ENCODE results near the gene ZNF792.
"Not testable (repeated sequence)": the region's sequence is repeated elsewhere in the genome, so short reads cannot be mapped to it uniquely, and the experiment has no call there.

Gene ZNF792

GRCh38 chr19:35004517-35005255 lies 40.7 kb upstream of the ZNF792 start:
- Mint-ChIP-seq H3K36me3 (ENCODE audit: low read depth) (peaks cover 87% of the 10 kb centered on the region), H3K4me3 (peak overlapping the region; percentile 97), H3K27me3 (no peaks in the 10 kb centered on the region), H3K27ac (peak overlapping the region; percentile 96), H3K4me1 (ENCODE audit: low read depth) (peaks cover 56% of the 10 kb centered on the region), H3K9me3 (no peaks in the 10 kb centered on the region)
- DNase-seq, result no peak

GRCh38 chr19:35002037-35002535 lies 38.1 kb upstream of the ZNF792 start:
- no peak for DNase-seq
- Mint-ChIP-seq H3K36me3 (ENCODE audit: low read depth) (peaks cover 62% of the 10 kb centered on the region), H3K4me3 (peak overlapping the region; percentile 97), H3K9me3 (no peaks in the 10 kb centered on the region), H3K27me3 (no peaks in the 10 kb centered on the region), H3K4me1 (ENCODE audit: low read depth) (peaks cover 68% of the 10 kb centered on the region), H3K27ac (peak overlapping the region; percentile 96)

- H3K27me3 Mint-ChIP-seq, result no peaks in the 10 kb centered on the region
- H3K9me3 Mint-ChIP-seq, result no peaks in the 10 kb centered on the region
- H3K36me3 Mint-ChIP-seq (ENCODE audit: low read depth), result peaks cover 49% of the 10 kb centered on the region
- peak; percentile 76 for DNase-seq
- peaks cover 71% of the 10 kb centered on the region for H3K4me1 Mint-ChIP-seq (ENCODE audit: low read depth)
- peak overlapping the region; percentile 96 for H3K27ac Mint-ChIP-seq
- peak overlapping the region; percentile 97 for H3K4me3 Mint-ChIP-seq
Measured at GRCh38 chr19:35000647-35001501, 36.8 kb upstream of the ZNF792 start.

- Mint-ChIP-seq H3K27me3 (no peaks in the 10 kb centered on the region), H3K27ac (no peak overlapping the region), H3K9me3 (no peaks in the 10 kb centered on the region), H3K4me3 (peak overlapping the region; percentile 97), H3K36me3 (ENCODE audit: low read depth) (peaks cover 44% of the 10 kb centered on the region), H3K4me1 (ENCODE audit: low read depth) (peaks cover 71% of the 10 kb centered on the region)
- DNase-seq, result no peak
Measured at GRCh38 chr19:35000338-35000646, 36.3 kb upstream of the ZNF792 start.

- no peaks in the 10 kb centered on the region for H3K9me3 Mint-ChIP-seq
- peak; percentile 87 for DNase-seq
- no peaks in the 10 kb centered on the region for H3K27me3 Mint-ChIP-seq
- H3K36me3 Mint-ChIP-seq (ENCODE audit: low read depth), result peaks cover 41% of the 10 kb centered on the region
- H3K4me1 Mint-ChIP-seq (ENCODE audit: low read depth), result peaks cover 73% of the 10 kb centered on the region
- H3K4me3 Mint-ChIP-seq, result peak within 1 kb of the TSS; percentile 97
- peak within 1 kb of the TSS; percentile 96 for H3K27ac Mint-ChIP-seq
Measured at GRCh38 chr19:34999498-35000337, 35.7 kb upstream of the ZNF792 start, which contains the start of gene GRAMD1A. Gene GRAMD1A (plus strand): TSS chr19:35000323. CDS start chr19:35000479, 156 bp downstream.

- peak overlapping the region; percentile 97 for H3K4me3 Mint-ChIP-seq
- peak overlapping the region; percentile 95 for H3K27ac Mint-ChIP-seq
- H3K36me3 Mint-ChIP-seq (ENCODE audit: low read depth), result peaks cover 33% of the 10 kb centered on the region
- H3K9me3 Mint-ChIP-seq, result no peaks in the 10 kb centered on the region
- H3K27me3 Mint-ChIP-seq, result no peaks in the 10 kb centered on the region
- peaks cover 73% of the 10 kb centered on the region for H3K4me1 Mint-ChIP-seq (ENCODE audit: low read depth)
- no peak for DNase-seq
Measured at GRCh38 chr19:34998777-34999497, 34.9 kb upstream of the ZNF792 start.

GRCh38 chr19:34998224-34998623 lies 34.2 kb upstream of the ZNF792 start:
- not testable (repeated sequence) for H3K27me3 Mint-ChIP-seq, H3K9me3 Mint-ChIP-seq, DNase-seq
- Mint-ChIP-seq H3K27ac (peak overlapping the region; percentile 92), H3K36me3 (ENCODE audit: low read depth) (peaks cover 26% of the 10 kb centered on the region), H3K4me3 (peak overlapping the region; percentile 45), H3K4me1 (ENCODE audit: low read depth) (peaks cover 69% of the 10 kb centered on the region)

GRCh38 chr19:34997071-34997617 lies 33.1 kb upstream of the ZNF792 start:
- peak overlapping the region; percentile 92 for H3K27ac Mint-ChIP-seq
- peaks cover 67% of the 10 kb centered on the region for H3K4me1 Mint-ChIP-seq (ENCODE audit: low read depth)
- H3K27me3 Mint-ChIP-seq, result no peaks in the 10 kb centered on the region
- H3K36me3 Mint-ChIP-seq (ENCODE audit: low read depth), result peaks cover 15% of the 10 kb centered on the region
- H3K4me3 Mint-ChIP-seq, result peak overlapping the region; percentile 45
- no peak for DNase-seq
- H3K9me3 Mint-ChIP-seq, result no peaks in the 10 kb centered on the region

- Mint-ChIP-seq H3K27ac (no peak overlapping the region), H3K4me3 (no peak overlapping the region), H3K27me3 (no peaks in the 10 kb centered on the region), H3K9me3 (peaks cover 7% of the 10 kb centered on the region), H3K36me3 (ENCODE audit: low read depth) (peaks cover 7% of the 10 kb centered on the region), H3K4me1 (ENCODE audit: low read depth) (peaks cover 79% of the 10 kb centered on the region)
- no peak for DNase-seq
Measured at GRCh38 chr19:34995551-34995950, 31.5 kb upstream of the ZNF792 start.

- Mint-ChIP-seq H3K4me3 (no peak overlapping the region), H3K36me3 (ENCODE audit: low read depth) (peaks cover 7% of the 10 kb centered on the region), H3K4me1 (ENCODE audit: low read depth) (peaks cover 85% of the 10 kb centered on the region), H3K9me3 (peaks cover 7% of the 10 kb centered on the region), H3K27me3 (no peaks in the 10 kb centered on the region), H3K27ac (peak overlapping the region; percentile 44)
- no peak for DNase-seq
Measured at GRCh38 chr19:34994643-34995541, 30.9 kb upstream of the ZNF792 start.

GRCh38 chr19:34994286-34994642 lies 30.2 kb upstream of the ZNF792 start:
- DNase-seq, result no peak
- Mint-ChIP-seq H3K4me3 (no peak overlapping the region), H3K36me3 (ENCODE audit: low read depth) (peaks cover 7% of the 10 kb centered on the region), H3K27ac (no peak overlapping the region), H3K4me1 (ENCODE audit: low read depth) (peaks cover 88% of the 10 kb centered on the region), H3K27me3 (no peaks in the 10 kb centered on the region), H3K9me3 (peaks cover 7% of the 10 kb centered on the region)

- peak overlapping the region; percentile 92 for H3K27ac Mint-ChIP-seq
- not testable (repeated sequence) for H3K27me3 Mint-ChIP-seq; H3K9me3 Mint-ChIP-seq; H3K36me3 Mint-ChIP-seq (ENCODE audit: low read depth); DNase-seq
- H3K4me1 Mint-ChIP-seq (ENCODE audit: low read depth), result peaks cover 90% of the 10 kb centered on the region
- peak overlapping the region; percentile 15 for H3K4me3 Mint-ChIP-seq
Measured at GRCh38 chr19:34992582-34992981, 28.6 kb upstream of the ZNF792 start.

Data from activated T-cell treated with anti-CD3 and anti-CD28 coated beads, Interleukin-2, amount 50 U/mL, for 24 hours (primary cell).